Measurements from ENCODE around the gene RSPH1. TPM values are rescaled to one million over a fixed set of nuclear protein-coding genes. Genes with fewer than 3 reads are reported as not detected.
A peak's percentile ranks its signal among the peaks of the same experiment; 100 is the strongest.

The RSPH1 gene
- total RNA-seq, 2 experiments from 2014 or later: 0.21 to 0.34 TPM

GRCh38 chr21:42481169-42481568, 14.9 kb downstream of the RSPH1 start:
- Mint-ChIP-seq H3K4me1 (peaks cover 8% of the 10 kb centered on the region), H3K4me3 (no peak overlapping the region), H3K9me3 (ENCODE audit: low read depth) (no peaks in the 10 kb centered on the region), H3K36me3 (ENCODE audit: low read depth) (no peaks in the 10 kb centered on the region), H3K27ac (no peak overlapping the region), H3K27me3 (peaks cover 2% of the 10 kb centered on the region)
- DNase-seq (no peak), ATAC-seq (no peak)
- intact Hi-C loops (cut with DNase I, micrococcal nuclease): no loop called here
- ChIA-PET POLR2A (no interaction called here), CTCF (interaction anchor here (0.6 kb wide), 1 partner anchor 125 kb away, joined by 3 read pairs; no protein-coding TSS in a partner anchor)

- intact Hi-C loops (cut with DNase I, micrococcal nuclease): no loop called here
- Mint-ChIP-seq H3K36me3 (ENCODE audit: low read depth) (no peaks in the 10 kb centered on the region), H3K4me3 (no peak overlapping the region), H3K27me3 (peaks cover 2% of the 10 kb centered on the region), H3K4me1 (peaks cover 6% of the 10 kb centered on the region), H3K9me3 (ENCODE audit: low read depth) (no peaks in the 10 kb centered on the region), H3K27ac (no peak overlapping the region)
- POLR2A ChIA-PET: no interaction called here
- DNase-seq (no peak), ATAC-seq (no peak)
- CTCF ChIA-PET: interaction anchor here (0.6 kb wide), 2 partner anchors 12 to 124 kb away, joined by 3 to 5 read pairs; no protein-coding TSS in a partner anchor
These were observed 15.3 kb downstream of the RSPH1 start for GRCh38 chr21:42480736-42481135.

GRCh38 chr21:42479582-42479981, 16.4 kb downstream of the RSPH1 start:
- no peaks in the 10 kb centered on the region for H3K27me3 Mint-ChIP-seq
- intact Hi-C loops (cut with DNase I, micrococcal nuclease): no loop called here
- peaks cover 6% of the 10 kb centered on the region for H3K4me1 Mint-ChIP-seq
- peak; percentile 24 for DNase-seq
- POLR2A ChIA-PET: no interaction called here
- no peaks in the 10 kb centered on the region for H3K9me3 Mint-ChIP-seq (ENCODE audit: low read depth)
- CTCF ChIA-PET: interaction anchor here (0.7 to 1.6 kb wide), 5 partner anchors 46 to 170 kb away, joined by 3 to 4 read pairs (median 3); no protein-coding TSS in a partner anchor
- no peak overlapping the region for H3K27ac Mint-ChIP-seq
- ATAC-seq: peak; percentile 72
- H3K4me3 Mint-ChIP-seq: no peak overlapping the region
- H3K36me3 Mint-ChIP-seq (ENCODE audit: low read depth): no peaks in the 10 kb centered on the region

- DNase-seq: no peak
- no peaks in the 10 kb centered on the region for H3K36me3 Mint-ChIP-seq (ENCODE audit: low read depth)
- peaks cover 10% of the 10 kb centered on the region for H3K4me1 Mint-ChIP-seq
- H3K27me3 Mint-ChIP-seq: peaks cover 3% of the 10 kb centered on the region
- intact Hi-C loops (cut with DNase I, micrococcal nuclease): no loop called here
- no peak overlapping the region for H3K4me3 Mint-ChIP-seq
- no peaks in the 10 kb centered on the region for H3K9me3 Mint-ChIP-seq (ENCODE audit: low read depth)
- ChIA-PET POLR2A (no interaction called here), CTCF (interaction anchor here (0.9 to 1.6 kb wide), 6 partner anchors 12 to 168 kb away, joined by 3 to 5 read pairs (median 4); no protein-coding TSS in a partner anchor)
- H3K27ac Mint-ChIP-seq: no peak overlapping the region
- ATAC-seq: no peak
These were observed 17.5 kb downstream of the RSPH1 start for GRCh38 chr21:42478504-42478903.

GRCh38 chr21:42476388-42477331, 19.4 kb downstream of the RSPH1 start:
- no peak overlapping the region for H3K4me3 Mint-ChIP-seq
- H3K27ac Mint-ChIP-seq: no peak overlapping the region
- no peak for ATAC-seq
- ChIA-PET POLR2A (interaction anchor here (0.6 kb wide), 1 partner anchor 132 kb away, joined by 4 read pairs; no protein-coding TSS in a partner anchor), CTCF (interaction anchor here (0.6 to 1.2 kb wide), 2 partner anchors 8 to 11 kb away, joined by 3 read pairs; no protein-coding TSS in a partner anchor)
- no peak for DNase-seq
- intact Hi-C loops (cut with DNase I, micrococcal nuclease): no loop called here
- H3K9me3 Mint-ChIP-seq (ENCODE audit: low read depth): no peaks in the 10 kb centered on the region
- peaks cover 3% of the 10 kb centered on the region for H3K27me3 Mint-ChIP-seq
- H3K4me1 Mint-ChIP-seq: peaks cover 10% of the 10 kb centered on the region
- H3K36me3 Mint-ChIP-seq (ENCODE audit: low read depth): no peaks in the 10 kb centered on the region

GRCh38 chr21:42475526-42476387, 20.3 kb downstream of the RSPH1 start:
- no peak overlapping the region for H3K27ac Mint-ChIP-seq
- intact Hi-C loops (cut with DNase I, micrococcal nuclease): no loop called here
- ChIA-PET POLR2A (no interaction called here), CTCF (interaction anchor here (0.8 kb wide), 1 partner anchor 12 kb away, joined by 5 read pairs; no protein-coding TSS in a partner anchor)
- ATAC-seq (no peak), DNase-seq (no peak)
- no peaks in the 10 kb centered on the region for H3K36me3 Mint-ChIP-seq (ENCODE audit: low read depth)
- H3K4me3 Mint-ChIP-seq: no peak overlapping the region
- H3K4me1 Mint-ChIP-seq: peaks cover 10% of the 10 kb centered on the region
- peaks cover 3% of the 10 kb centered on the region for H3K27me3 Mint-ChIP-seq
- no peaks in the 10 kb centered on the region for H3K9me3 Mint-ChIP-seq (ENCODE audit: low read depth)

GRCh38 chr21:42475036-42475435, 21.0 kb downstream of the RSPH1 start:
- intact Hi-C loops (cut with DNase I, micrococcal nuclease): no loop called here
- DNase-seq: no peak
- CTCF ChIA-PET: interaction anchor here (0.8 kb wide), 1 partner anchor 11 kb away, joined by 5 read pairs; no protein-coding TSS in a partner anchor
- H3K4me3 Mint-ChIP-seq: no peak overlapping the region
- no peaks in the 10 kb centered on the region for H3K36me3 Mint-ChIP-seq (ENCODE audit: low read depth)
- no peaks in the 10 kb centered on the region for H3K9me3 Mint-ChIP-seq (ENCODE audit: low read depth)
- H3K4me1 Mint-ChIP-seq: peaks cover 10% of the 10 kb centered on the region
- no peak for ATAC-seq
- H3K27ac Mint-ChIP-seq: no peak overlapping the region
- H3K27me3 Mint-ChIP-seq: peaks cover 3% of the 10 kb centered on the region
- POLR2A ChIA-PET: no interaction called here

GRCh38 chr21:42474043-42474831, 21.8 kb downstream of the RSPH1 start:
- DNase-seq (peak; percentile 28), ATAC-seq (peak; percentile 64)
- intact Hi-C loops (cut with DNase I, micrococcal nuclease): no loop called here
- no peaks in the 10 kb centered on the region for H3K36me3 Mint-ChIP-seq (ENCODE audit: low read depth)
- no peak overlapping the region for H3K27ac Mint-ChIP-seq
- ChIA-PET CTCF (no interaction called here), POLR2A (no interaction called here)
- peaks cover 3% of the 10 kb centered on the region for H3K27me3 Mint-ChIP-seq
- H3K4me3 Mint-ChIP-seq: no peak overlapping the region
- H3K9me3 Mint-ChIP-seq (ENCODE audit: low read depth): no peaks in the 10 kb centered on the region
- H3K4me1 Mint-ChIP-seq: peaks cover 4% of the 10 kb centered on the region

GRCh38 chr21:42473498-42474042, 22.5 kb downstream of the RSPH1 start:
- Mint-ChIP-seq H3K4me3 (no peak overlapping the region), H3K4me1 (peaks cover 4% of the 10 kb centered on the region), H3K27me3 (peaks cover 3% of the 10 kb centered on the region), H3K9me3 (ENCODE audit: low read depth) (no peaks in the 10 kb centered on the region), H3K36me3 (ENCODE audit: low read depth) (no peaks in the 10 kb centered on the region), H3K27ac (no peak overlapping the region)
- CTCF ChIA-PET: no interaction called here
- ATAC-seq (no peak), DNase-seq (no peak)
- POLR2A ChIA-PET: no interaction called here
- intact Hi-C loops (cut with DNase I, micrococcal nuclease): no loop called here

- Mint-ChIP-seq H3K27me3 (peaks cover 3% of the 10 kb centered on the region), H3K4me3 (no peak overlapping the region), H3K36me3 (ENCODE audit: low read depth) (no peaks in the 10 kb centered on the region), H3K27ac (no peak overlapping the region), H3K9me3 (ENCODE audit: low read depth) (no peaks in the 10 kb centered on the region), H3K4me1 (peaks cover 5% of the 10 kb centered on the region)
- ATAC-seq (no peak), DNase-seq (no peak)
- POLR2A ChIA-PET: no interaction called here
- intact Hi-C loops (cut with DNase I, micrococcal nuclease): no loop called here
- CTCF ChIA-PET: no interaction called here
These were observed 23.5 kb downstream of the RSPH1 start for GRCh38 chr21:42472521-42472920.

Data from activated CD4-positive, alpha-beta T cell treated with anti-CD3 and anti-CD28 coated beads for 36 hours (primary cell).